ENCODE data around the gene TRIM28. TPM values are rescaled to one million over a fixed set of nuclear protein-coding genes. Genes with fewer than 3 reads are reported as not detected.
"Not testable (repeated sequence)": the region's sequence is repeated elsewhere in the genome, so short reads cannot be mapped to it uniquely, and the experiment has no call there.

The TRIM28 gene
- total RNA-seq (ENCODE audit: low replicate concordance), result 401 and 679 TPM in 2 replicates
- long read RNA-seq, partial matches to known transcripts, result 8 of 10 reads
- long read RNA-seq, other reads (novel, unspliced or antisense), result 1 of 10 reads

- peak within 1 kb of the TSS; percentile 93 for H3K4me3 Mint-ChIP-seq
- peaks cover 18% of the 10 kb centered on the region for H3K27me3 Mint-ChIP-seq
- DNase-seq (ENCODE audit: extremely low spot score, unreplicated experiment), result peak; percentile 100
- H3K9me3 Mint-ChIP-seq, result no peaks in the 10 kb centered on the region
- peaks cover 21% of the 10 kb centered on the region for H3K4me1 Mint-ChIP-seq (ENCODE audit: unreplicated experiment)
- H3K27ac Mint-ChIP-seq, result peak within 1 kb of the TSS; percentile 99
- peaks cover 19% of the 10 kb centered on the region for H3K36me3 Mint-ChIP-seq
- no peak for TF ChIP-seq CTCF (conservative IDR thresholded peaks at IDR 0.05)
These were observed at the start of gene TRIM28 for GRCh38 chr19:58543826-58544590. TRIM28 (plus strand) TSS chr19:58544064; CDS start chr19:58544758, 694 bp downstream.

DNA sequence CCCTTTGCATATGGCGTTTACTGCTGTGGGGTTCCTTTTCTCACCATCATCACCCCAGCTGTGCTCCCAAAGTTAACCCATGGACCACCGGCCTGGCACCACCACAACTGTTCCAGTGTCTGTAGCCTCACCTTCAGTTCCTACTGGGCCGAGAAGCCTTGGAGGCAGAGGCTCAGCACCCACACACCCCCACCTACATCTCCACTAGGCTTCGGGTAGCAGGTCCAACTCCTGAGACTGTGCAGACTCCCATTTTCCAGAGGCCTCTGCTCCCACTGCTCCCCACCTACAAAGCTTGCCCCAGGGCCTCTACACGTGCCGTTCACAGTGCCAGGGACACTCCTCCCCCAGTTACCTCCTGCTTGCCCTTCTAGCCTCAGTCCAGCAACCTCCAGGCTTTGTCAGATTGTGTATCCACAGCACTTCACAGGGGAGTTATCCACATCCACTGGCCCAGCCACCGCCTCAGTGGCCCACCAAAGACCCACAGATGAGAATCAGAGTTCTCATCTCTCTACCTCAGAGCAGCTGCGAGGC lies 46.2 kb upstream of the TRIM28 start:
- Mint-ChIP-seq H3K36me3 (no peaks in the 10 kb centered on the region), H3K27ac (no peak overlapping the region)

DNA sequence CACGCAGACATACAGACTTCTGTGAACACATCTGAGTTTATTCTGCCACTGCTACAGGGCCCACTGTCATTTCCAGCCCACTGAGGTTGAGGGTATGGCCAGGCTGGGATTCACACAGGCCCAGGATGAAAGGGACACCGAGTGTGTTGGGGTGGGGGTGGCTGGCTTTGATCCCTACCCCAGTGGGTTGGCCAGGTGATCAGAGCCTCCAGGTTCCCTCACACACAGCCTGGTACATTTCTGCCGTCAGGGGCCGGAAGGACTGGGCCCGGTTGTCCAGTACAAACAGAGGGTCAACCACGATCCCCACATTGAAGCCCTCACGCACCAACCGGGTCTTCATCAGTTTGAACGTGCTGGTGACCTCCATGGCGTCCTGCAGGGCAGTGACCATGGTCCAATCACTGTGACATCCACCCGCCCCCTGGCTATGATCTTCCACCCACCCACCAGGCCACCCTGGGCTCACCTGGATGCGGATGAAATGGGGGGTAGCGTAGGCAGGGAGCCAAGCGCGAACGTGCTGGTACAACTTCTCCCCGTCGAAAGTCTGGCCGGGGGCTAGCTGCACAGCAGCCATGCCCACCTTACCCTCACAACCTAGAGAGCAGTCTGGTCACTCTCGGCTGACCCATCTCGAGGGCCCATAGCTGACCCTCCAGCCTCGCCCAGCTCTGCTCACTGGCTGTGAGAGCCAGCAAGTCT lies 45.4 kb upstream of the TRIM28 start:
- H3K9me3 Mint-ChIP-seq, result peaks cover 13% of the 10 kb centered on the region
- TF ChIP-seq CTCF (conservative IDR thresholded peaks at IDR 0.05), result no peak
- peak overlapping the region; percentile 96 for H3K4me3 Mint-ChIP-seq
- no peaks in the 10 kb centered on the region for H3K27me3 Mint-ChIP-seq
- peaks cover 14% of the 10 kb centered on the region for H3K4me1 Mint-ChIP-seq (ENCODE audit: unreplicated experiment)
- DNase-seq (ENCODE audit: extremely low spot score, unreplicated experiment), result no peak
- H3K36me3 Mint-ChIP-seq, result no peaks in the 10 kb centered on the region
- H3K27ac Mint-ChIP-seq, result peak overlapping the region; percentile 96

More for the DNA sequence above, 46.2 kb upstream of the TRIM28 start:
- no peak for TF ChIP-seq CTCF (conservative IDR thresholded peaks at IDR 0.05)
- Mint-ChIP-seq H3K4me3 (peak overlapping the region; percentile 44), H3K27me3 (no peaks in the 10 kb centered on the region), H3K9me3 (peaks cover 13% of the 10 kb centered on the region), H3K4me1 (ENCODE audit: unreplicated experiment) (peaks cover 14% of the 10 kb centered on the region)
- no peak for DNase-seq (ENCODE audit: extremely low spot score, unreplicated experiment)

- Mint-ChIP-seq H3K27me3 (no peaks in the 10 kb centered on the region), H3K9me3 (peaks cover 13% of the 10 kb centered on the region), H3K36me3 (no peaks in the 10 kb centered on the region), H3K27ac (peak overlapping the region; percentile 96), H3K4me3 (peak overlapping the region; percentile 96), H3K4me1 (ENCODE audit: unreplicated experiment) (peaks cover 14% of the 10 kb centered on the region)
- TF ChIP-seq CTCF (conservative IDR thresholded peaks at IDR 0.05), result peak; percentile 65
- peak; percentile 99 for DNase-seq (ENCODE audit: extremely low spot score, unreplicated experiment)
These were observed 44.6 kb upstream of the TRIM28 start for GRCh38 chr19:58499021-58499927.

DNA sequence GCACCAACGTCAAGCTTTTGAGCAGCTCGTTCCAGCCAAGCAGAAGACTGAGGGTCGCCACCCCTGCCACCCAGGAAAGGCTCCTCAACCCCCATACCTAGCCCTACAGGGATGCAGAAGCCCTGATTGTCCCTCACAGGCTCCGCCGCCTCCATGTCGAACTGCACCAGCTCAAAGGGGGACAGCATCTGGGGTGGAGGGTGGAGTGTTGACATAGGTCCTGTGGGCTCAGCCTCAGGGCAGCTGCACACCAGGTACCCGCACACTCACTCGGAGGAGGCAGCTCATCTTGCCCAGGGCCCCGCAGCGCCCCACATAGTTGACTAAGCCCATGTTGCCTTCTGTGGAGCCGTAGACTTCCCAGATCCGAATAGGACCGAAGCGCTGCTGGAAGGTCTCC lies 43.6 kb upstream of the TRIM28 start:
- no peaks in the 10 kb centered on the region for H3K27me3 Mint-ChIP-seq
- no peak for DNase-seq (ENCODE audit: extremely low spot score, unreplicated experiment)
- peaks cover 13% of the 10 kb centered on the region for H3K9me3 Mint-ChIP-seq
- peak overlapping the region; percentile 96 for H3K4me3 Mint-ChIP-seq
- H3K4me1 Mint-ChIP-seq (ENCODE audit: unreplicated experiment), result peaks cover 14% of the 10 kb centered on the region
- H3K36me3 Mint-ChIP-seq, result no peaks in the 10 kb centered on the region
- no peak for TF ChIP-seq CTCF (conservative IDR thresholded peaks at IDR 0.05)
- H3K27ac Mint-ChIP-seq, result no peak overlapping the region

GRCh38 chr19:58507602-58508223 lies 36.2 kb upstream of the TRIM28 start:
- H3K36me3 Mint-ChIP-seq; DNase-seq (ENCODE audit: extremely low spot score, unreplicated experiment); H3K9me3 Mint-ChIP-seq; H3K4me3 Mint-ChIP-seq; H3K27ac Mint-ChIP-seq; H3K27me3 Mint-ChIP-seq; H3K4me1 Mint-ChIP-seq (ENCODE audit: unreplicated experiment): not testable (repeated sequence)
